GM21381 (cell line): Measurements from ENCODE around the gene BUD13.
A peak's percentile ranks its signal among the peaks of the same experiment; 100 is the strongest.
"Not testable (repeated sequence)": the region's sequence is repeated elsewhere in the genome, so short reads cannot be mapped to it uniquely, and the experiment has no call there.

Source experiments
- ATAC-seq: cut with Tn5 transposase; IDR thresholded peaks from one replicate; pipeline ENCODE4 v1.9.1; 2021; ENCODE audit warnings: mild to moderate bottlenecking, moderate library complexity; ENCODE audit not compliant: unreplicated experiment

The BUD13 gene

GRCh38 chr11:116762132-116762531, 10.7 kb downstream of the BUD13 start:
- no peak for ATAC-seq

- not testable (repeated sequence) for ATAC-seq
These were observed 16.7 kb downstream of the BUD13 start for GRCh38 chr11:116756044-116756443.

GRCh38 chr11:116750070-116750718, 22.6 kb downstream of the BUD13 start:
- ATAC-seq, result no peak

GRCh38 chr11:116742104-116742503, 30.7 kb downstream of the BUD13 start:
- ATAC-seq, result no peak

- ATAC-seq, result no peak
These were observed 32.0 kb downstream of the BUD13 start for GRCh38 chr11:116740741-116741140.

GRCh38 chr11:116738975-116739374, 33.8 kb downstream of the BUD13 start:
- ATAC-seq, result no peak

- ATAC-seq, result no peak
These were observed 36.0 kb downstream of the BUD13 start for GRCh38 chr11:116736763-116737162.

- ATAC-seq, result no peak
These were observed 38.7 kb downstream of the BUD13 start for GRCh38 chr11:116733969-116734508.

- peak; percentile 34 for ATAC-seq
These were observed 39.6 kb downstream of the BUD13 start for GRCh38 chr11:116733043-116733755.

GRCh38 chr11:116732271-116733042, 40.3 kb downstream of the BUD13 start:
- peak; percentile 85 for ATAC-seq

- no peak for ATAC-seq
These were observed 41.0 kb downstream of the BUD13 start for GRCh38 chr11:116731821-116732220.

GRCh38 chr11:116731097-116731761, 41.6 kb downstream of the BUD13 start:
- no peak for ATAC-seq

- ATAC-seq, result no peak
These were observed 42.2 kb downstream of the BUD13 start for GRCh38 chr11:116730601-116731000.

GRCh38 chr11:116730241-116730561, 42.6 kb downstream of the BUD13 start:
- no peak for ATAC-seq

GRCh38 chr11:116729501-116730240, 43.1 kb downstream of the BUD13 start:
- no peak for ATAC-seq

GRCh38 chr11:116727990-116728389, 44.8 kb downstream of the BUD13 start:
- no peak for ATAC-seq

- ATAC-seq, result no peak
These were observed 47.2 kb downstream of the BUD13 start for GRCh38 chr11:116725434-116726221.

GRCh38 chr11:116724813-116725212, 48.0 kb downstream of the BUD13 start:
- no peak for ATAC-seq

GRCh38 chr11:116723511-116723910, 49.3 kb downstream of the BUD13 start:
- no peak for ATAC-seq

- ATAC-seq, result no peak
These were observed 50.8 kb downstream of the BUD13 start for GRCh38 chr11:116721988-116722387.
